Cerebellar nuclear complex (tissue), 1 donor: ENCODE results near the gene DYNC2H1.

Experiments used
- DNase-seq, 2 experiments: peaks; one replicate each; lab custom pipeline; 2025; lab: John Stamatoyannopoulos, UW

Gene DYNC2H1

DNA sequence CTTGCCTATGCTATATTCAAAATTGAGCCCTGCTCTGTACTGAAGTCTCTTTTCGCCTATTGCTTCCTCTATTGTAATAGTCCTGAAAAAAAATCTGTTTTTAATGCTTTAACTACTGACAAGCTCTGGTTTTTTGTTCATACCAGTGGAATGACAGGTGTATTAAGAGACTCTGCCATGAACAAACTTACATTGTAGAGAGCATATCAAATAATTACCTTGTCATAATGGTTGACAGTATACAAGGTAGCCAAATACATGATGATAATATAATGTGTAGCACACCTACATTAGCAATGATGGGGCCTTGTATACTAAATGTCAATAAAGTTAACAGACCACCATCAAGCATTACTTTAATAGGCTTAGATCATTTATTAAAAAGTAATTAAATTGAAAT lies 175.0 kb downstream of the DYNC2H1 start:
- DNase-seq = no peak

DNA sequence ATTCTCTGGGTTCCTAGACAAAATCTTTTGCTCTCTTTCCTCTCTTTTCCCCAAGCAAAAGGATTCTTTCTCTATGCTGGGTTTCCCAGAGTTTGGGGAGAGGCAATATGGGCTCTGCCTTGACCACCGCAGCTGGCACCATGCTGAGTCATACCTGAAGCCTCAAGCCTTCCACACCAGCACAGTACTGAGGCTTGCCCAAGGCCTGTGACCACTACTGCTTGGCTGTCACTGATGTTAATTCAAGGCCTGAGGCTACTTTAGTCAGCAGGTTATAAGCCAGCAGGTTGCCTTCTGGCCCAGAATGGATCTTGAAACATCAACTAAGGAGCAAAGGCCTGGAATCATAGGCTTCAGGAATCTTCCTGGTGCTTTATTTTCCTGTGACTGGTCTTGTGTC lies 185.3 kb downstream of the DYNC2H1 start:
- DNase-seq = no peak

DNA sequence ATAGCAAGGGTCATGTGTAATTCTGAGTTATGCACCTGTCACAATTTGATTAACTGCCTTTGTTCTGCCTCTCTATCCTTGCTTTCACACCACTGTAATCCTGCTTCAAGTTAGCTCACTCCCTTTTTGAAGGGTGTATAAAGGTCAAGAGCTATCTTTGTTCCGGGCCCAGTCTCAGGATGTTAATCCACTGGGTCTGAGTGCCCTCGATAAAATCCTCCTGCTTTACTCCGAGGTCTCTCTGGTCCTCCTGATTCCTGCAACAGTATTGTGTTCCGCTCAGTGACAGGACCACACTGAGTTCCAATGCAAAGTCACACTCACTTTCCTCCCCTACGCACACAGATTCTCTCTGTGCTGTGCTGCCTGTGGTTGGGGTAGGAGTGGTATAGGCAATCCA lies 186.5 kb downstream of the DYNC2H1 start:
- DNase-seq = no peak

DNA sequence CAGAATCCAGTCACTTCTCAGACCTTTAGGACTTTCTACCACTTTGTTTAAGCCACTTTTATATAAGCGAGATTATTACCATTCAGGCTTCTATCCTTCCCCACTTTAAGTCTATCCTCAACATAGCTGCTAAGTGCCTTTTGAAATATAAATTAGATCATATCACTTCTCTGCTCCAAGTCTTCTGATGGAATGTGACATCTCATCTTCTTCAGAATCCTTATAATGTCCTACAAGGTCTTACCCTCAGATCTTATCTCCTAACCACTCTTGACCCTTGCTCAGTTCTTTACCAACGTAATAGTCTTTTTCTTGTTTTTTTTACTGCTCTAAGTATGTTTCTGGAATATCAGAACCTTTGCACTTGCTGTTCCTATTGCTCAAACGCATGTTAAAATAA lies 188.7 kb downstream of the DYNC2H1 start:
- DNase-seq = no peak

DNA sequence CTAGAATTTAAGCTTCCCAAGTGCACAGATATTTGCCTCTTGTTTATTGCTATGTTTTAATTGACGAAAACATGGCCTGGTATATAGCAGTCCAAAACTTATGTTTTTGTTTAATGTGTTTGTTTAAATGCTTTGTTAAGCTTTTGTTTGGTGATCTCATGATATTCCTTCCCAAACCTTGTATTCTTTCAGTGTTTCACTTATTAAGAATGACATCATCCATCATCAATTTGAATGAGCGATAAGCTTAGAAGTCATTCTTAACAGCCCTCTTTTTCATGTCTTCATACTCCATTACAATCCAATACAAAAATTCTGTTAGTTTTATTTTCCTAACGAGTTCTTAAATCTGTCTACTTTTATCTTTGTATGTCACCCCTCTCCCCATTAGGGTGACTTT lies 206.0 kb downstream of the DYNC2H1 start:
- DNase-seq = no peak

DNA sequence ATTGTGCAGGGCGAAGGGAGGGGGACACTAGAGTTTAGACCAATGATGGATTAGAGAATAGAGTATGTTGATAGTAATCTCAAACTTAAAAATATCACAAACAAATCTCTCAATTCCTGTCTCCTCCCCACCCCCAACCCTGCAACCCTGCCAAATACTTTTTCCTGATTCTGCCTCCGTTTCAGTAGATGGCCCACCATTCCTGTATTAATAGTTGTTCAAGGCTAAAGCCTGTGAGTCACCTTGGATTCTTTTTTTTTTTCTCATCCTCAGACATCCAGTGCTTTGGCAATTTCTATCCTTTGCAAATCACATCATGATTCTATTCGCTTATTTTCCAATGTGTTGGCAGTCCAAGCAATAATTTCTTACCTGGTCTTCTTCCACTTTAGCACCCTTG lies 207.9 kb downstream of the DYNC2H1 start:
- DNase-seq = no peak

DNA sequence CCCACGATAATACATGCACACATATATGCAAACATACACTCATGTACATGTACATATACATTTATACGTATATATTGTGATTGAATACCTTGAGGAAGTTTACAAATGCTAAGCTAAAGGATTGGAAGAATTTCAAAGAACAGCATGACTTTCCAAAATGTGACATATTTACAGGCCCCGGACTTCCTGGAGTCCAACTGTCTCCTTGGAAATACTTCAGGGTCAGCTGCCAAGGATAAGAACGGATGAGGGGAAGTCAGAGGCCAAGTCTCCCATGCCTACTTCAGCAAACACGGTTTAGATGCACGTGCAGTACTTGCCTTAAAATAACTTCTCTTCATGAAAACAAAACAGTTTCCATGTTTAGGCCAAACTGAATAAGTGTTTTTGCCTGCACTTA lies 213.6 kb downstream of the DYNC2H1 start:
- no peak for DNase-seq

DNA sequence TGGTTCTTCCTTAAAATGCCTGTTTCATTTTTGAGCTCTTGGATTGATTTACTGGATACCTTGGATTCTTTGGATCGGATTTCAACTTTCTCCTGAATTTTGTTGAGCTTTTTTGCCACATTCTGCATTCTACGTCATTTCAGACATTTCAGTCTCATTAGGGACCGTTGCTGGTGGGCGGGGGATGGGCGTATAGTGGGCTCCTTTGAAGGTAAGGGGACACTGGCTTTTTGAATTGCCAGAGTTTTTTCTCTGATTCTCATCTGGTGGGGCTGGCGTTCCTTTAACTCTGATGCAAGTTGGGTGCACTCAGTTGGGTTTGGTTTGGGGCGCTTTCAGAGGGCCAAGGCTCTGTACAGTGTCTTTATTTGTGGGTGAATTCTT lies 216.5 kb downstream of the DYNC2H1 start:
- no peak for DNase-seq

DNA sequence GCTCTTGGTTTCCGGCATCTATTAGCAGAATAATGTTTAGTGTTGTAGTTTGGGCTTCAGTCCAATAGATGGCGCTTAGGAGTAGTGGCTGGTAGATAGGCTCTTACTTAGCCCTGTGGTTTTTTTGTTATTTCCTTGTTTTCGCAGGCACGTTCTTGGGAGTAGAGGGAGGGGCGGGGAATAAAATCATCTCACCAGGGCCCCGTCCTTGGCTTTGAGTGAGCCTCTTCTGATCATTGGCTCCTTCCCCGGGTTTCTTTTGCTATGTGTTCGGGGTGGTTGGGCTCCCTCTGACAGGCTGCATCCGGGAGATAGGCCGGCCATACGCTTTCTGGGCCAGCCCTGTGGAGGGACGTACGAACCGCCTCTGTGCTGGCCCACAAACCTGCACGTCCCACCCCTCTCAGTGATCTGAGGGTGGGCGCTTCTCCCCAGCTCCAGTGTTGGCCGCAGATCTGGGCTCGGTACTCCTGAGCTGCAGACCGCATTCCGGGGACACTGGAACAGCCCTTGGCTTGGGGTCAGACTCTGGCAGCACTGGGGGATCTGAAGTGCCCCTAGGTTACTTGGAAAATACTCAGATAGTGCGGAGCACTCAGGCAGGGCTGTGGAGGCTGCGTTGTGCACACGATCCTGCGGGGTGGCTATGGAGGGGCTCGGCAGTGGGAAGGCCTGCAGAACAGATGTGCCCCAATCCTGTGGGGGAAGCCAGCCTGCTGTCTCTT lies 217.0 kb downstream of the DYNC2H1 start:
- DNase-seq = no peak

DNA sequence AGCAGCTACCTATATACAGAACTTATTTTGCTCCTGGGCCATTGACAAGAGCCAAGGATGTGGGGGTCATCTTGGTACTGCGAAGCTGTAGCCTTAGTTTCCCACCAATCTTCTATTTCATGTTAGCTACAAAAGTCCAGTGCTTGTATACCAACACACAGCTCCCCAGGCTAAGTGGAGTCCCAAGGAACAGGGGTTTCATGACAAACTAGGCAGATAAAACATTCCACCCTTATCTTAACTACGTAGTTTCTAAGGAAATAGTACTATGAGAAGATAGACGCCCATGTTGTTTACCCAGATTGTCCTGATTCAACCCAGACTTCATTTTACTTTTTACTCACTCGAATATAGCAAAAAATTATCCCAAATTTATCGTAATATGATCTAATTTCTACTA lies 218.5 kb downstream of the DYNC2H1 start:
- DNase-seq = no peak

DNA sequence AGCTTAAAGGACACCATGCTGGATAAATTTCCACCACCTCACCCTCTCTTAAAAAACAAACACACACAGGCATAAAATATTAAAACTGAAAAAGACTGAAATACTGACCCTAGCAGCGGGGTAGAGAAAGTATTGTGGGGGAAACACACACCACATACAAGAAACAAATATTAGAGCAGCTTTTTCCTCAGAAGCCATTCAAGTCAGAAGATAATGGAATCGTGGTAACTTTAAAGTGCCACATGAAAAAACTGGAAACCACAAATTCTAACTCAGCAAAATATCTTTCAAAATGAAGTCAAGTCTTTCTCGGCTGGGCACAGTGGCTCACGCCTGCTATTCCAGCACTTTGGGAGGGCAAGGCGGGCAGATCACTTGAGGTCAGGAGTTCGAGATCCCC lies 223.2 kb downstream of the DYNC2H1 start:
- no peak for DNase-seq

DNA sequence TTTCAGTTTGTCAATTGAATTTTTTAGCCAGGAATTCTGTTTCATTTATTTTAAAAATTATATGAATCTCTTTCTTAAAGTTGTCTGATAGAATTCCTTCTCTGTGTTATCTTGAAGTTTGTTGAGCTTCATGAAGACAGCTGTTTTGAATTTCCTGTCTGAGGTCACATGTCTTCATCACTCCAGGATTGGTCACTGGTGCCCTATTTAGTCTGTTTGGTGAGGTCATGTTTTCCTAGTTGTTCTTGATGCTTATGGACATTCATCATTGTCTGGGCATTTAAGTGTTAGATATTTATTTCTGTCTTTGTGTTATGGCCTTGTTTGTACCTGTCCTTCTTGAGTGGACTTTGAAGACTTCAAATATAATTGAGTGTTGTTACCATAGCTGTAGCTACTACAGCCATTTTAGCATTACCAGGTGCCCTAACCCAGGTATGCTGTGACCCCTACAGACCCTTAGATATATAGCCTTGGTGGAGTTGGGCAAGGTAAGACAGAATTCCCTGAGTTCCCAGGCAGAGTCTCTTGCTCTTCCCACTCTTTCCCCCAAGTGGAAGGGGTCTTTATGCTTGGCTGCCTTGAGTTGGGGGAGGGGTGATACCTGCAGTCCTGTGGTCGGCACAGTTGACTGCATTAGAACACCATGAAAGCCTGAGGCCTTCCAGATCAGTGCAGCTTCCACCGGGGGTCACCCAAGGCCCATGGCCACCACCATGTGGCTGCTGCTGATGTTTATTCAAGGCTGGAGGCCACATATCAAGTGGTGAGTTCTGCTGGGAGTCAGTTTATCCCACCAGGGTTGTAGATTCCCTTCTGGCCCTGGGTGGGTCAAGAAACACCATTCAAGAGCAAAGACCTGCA lies 229.6 kb downstream of the DYNC2H1 start:
- DNase-seq = no peak

DNA sequence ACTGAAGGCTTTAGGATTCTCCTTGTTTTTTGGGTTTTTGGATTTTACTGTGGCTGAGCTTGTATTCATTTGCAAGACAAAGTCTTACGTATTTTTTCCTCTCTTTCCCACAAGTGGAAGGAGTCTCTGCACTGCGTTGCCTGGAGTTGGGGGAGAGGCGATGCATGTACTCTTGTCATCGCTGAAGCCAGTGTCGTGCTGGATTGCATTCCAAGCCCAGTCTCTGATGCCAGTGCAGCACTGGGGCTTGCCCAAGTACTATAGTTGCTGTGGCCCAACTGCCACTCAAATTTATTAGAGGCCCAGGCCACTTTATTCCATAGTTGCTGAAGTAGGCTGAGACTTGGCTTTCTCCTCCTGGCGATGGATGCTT lies 230.2 kb downstream of the DYNC2H1 start:
- DNase-seq = no peak

DNA sequence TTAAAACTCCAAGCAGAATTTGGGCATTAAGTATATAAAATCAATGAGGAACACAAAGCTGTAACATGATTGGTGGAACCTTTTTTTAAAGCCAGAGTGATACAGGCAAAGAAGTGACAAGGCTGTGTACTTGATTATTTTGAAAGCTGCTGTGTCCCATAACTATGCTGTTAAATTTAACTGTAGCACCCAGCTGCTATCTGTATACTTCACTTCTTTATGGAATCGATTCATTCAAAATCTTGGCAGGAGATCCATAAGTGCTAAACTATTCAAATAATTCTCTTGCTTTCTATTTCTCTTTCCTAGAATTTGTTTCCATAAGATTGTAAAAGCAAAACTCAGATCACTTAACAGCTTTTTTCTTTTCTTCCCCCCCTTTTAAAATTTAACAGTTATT lies 231.7 kb downstream of the DYNC2H1 start:
- no peak for DNase-seq

DNA sequence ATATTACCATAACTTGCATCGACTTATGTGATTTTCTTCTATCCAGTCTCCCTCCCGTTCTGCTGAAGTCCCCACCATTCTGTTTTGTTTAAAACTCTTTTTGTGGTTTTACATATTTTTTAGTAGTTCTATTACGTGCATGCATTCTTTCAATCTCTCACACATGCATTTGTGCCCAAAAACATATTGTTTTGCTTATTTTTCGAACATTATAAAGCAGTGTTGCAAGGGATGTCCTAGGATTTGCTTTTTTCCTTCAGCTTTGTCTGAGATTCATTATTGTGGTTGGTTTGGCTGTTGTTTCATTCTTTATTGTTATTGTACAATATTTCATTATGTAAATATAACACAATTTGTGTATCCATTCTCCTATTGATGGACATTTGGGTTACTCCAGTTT lies 235.7 kb downstream of the DYNC2H1 start:
- DNase-seq = no peak

DNA sequence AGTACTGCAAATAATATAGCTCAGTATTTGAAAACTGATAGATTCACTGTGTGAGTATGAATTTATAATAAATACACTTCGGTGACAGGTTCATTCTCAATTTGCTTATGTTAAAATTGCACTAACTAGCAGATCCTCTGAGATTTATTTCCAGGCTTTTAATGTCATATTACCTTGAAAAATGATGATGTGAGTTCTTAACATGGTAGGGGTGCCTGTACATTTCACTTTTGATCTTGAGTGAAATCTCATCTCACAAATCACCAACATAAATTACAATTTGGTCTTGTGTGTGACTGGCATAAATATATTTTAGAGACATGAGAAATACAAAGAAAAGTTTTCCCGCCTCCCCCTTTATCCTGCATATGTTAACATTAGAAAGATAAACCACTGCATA lies 240.4 kb downstream of the DYNC2H1 start:
- no peak for DNase-seq

DNA sequence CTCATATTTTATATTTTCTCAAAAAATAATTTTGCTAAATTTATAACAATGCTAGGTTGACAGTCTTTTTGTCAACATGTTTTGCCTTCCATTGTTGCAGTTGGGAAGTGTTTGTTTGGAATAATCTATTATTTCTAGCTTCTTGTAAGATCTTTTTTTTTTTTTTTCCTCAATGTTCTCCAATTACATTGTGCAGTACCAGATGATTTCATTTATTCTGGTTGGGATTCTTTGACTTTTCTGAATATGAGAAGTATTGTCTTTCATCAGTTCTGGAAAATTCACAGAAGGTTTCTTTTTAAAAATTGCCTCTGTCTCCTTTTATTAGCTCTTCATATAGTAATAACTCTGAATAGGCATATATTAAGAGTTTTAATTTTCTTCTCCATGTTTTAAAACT lies 245.4 kb downstream of the DYNC2H1 start:
- DNase-seq = no peak

DNA sequence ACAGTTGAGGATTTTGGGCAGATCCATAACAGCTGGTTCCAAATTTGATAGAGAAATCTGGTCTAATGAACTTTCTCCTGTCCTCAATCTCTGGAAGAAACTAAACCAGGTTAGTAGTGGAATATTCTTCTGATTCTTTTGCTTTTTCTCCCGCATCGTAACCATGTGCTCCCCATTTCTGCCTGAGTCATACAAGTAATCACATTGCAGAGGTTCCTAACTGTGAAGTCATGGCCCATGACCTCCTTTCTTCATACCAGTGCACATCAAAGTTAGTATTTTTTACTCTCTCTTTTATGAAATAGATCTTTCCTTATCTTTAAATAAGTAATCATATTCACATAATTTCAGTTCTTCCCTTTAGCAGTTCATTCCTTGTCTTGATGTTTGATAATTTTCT lies 249.0 kb downstream of the DYNC2H1 start:
- DNase-seq = no peak

DNA sequence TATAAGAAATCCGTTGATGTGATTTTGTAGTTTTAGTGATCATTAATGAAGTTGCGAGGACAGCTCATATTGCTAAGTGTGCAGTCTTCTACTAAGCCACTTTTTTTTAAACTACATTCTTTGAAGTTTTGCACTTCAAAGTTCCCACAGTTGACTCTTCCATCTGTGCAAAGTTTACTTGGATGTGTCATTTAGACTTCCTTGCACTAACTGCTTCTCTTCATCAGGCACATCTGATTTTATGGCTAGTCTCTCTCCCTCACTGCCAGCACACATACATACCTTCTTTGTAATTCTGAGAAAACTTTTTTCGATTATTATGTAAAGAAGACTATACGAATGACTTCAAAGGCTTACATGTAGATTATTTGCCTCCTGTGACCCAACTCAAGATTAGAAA lies 250.0 kb downstream of the DYNC2H1 start:
- no peak for DNase-seq

DNA sequence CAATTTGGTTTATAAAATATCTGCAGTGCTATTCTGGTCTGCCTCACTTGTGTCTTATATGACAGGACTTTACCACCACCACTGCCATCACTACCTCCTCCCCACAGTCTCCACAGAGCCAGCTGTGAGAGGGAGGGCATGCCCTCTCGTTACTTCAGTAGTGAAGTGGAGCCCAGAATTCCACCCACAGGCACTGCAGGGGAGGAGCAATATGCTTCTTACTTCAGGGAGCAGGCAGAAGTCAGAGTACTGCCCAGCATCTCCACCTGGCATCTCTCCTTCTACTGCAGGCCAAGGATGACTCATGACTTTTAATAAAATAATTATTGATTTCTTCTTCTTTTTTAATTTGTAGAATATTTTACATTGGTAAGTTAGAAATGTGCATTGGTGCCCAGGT lies 255.5 kb downstream of the DYNC2H1 start:
- no peak for DNase-seq

DNA sequence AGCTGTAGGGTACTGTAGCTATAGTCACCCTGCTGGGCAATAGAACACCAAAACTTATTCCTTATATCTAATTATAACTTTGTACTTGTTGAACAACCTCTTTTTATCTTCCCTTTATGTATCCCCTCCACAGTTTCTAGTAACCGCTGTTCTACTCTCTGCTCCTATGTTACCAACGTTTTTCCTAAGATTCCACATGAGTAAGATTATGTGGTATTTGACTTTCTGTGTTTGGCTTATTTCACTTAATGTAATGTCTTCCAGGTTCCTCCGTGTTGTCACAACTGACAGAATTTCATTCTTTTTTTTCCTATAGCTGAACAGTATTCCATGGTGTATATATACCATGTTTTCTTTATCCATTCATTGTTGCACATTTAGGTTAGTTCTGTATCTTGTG lies 258.4 kb downstream of the DYNC2H1 start:
- no peak for DNase-seq

DNA sequence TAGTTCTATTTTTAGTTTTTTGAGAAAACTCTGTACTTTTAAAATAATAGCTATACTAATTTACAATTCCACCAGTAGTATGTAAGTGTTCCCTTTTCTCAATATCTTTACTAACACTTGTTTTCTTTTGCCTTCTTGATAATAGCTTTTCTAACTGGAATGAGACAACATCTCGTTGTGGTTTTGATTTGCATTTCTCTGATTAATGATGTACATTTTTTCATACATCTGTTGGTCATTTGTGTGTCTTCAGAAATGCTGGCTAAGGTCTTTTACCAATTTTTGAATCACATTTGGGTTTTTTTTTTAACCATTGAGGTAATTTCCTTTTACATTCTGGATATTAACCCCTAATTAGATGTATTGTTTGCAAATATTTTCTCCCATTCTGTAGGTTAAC lies 258.9 kb downstream of the DYNC2H1 start:
- no peak for DNase-seq

DNA sequence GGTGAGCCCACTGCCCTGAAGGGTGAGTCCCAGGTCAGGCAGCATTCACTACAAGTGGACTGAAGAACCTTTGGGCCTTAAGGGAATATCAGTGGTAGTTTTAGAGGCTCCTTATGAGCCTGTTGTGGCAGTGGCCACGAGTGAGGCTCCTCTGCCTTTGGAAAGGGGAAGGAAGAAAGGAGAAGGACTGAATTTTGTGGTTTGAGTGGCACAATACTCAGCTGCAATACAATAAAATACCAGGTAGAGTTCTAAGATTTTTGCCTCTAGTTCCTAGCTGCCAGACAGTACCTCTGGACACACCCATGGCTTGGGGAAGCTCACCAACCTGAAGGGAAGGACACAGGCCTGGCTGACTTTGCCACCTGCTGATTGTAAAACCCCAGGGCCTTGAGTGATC lies 260.9 kb downstream of the DYNC2H1 start:
- no peak for DNase-seq

DNA sequence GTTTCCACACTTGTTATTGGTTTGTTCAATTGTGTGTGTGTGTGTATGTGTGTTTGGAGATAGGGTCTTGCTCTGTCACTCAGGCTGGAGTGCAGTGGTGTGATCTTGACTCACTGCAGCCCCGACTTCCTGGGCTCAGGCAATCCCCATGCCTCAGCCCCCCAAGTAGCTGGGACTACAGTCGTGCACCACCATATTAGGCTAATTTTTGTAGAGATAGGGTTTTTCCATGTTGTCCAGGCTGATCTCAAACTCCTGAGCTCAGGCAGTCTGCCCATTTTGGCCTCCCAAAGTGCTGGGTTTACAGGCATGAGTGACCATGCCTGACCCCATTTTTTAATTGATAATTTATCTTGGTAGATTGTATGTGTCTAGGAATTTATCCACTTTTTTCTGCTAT lies 263.7 kb downstream of the DYNC2H1 start:
- DNase-seq = no peak
